ENCODE measurements around the gene LIPA.

- no peak for TF ChIP-seq CTCF (conservative IDR thresholded peaks at IDR 0.05)
- TF ChIP-seq EZH2 (IDR thresholded peaks at IDR 0.05; ENCODE audit: low read depth): no peak
Measured at GRCh38 chr10:89242345-89242684, 9.3 kb downstream of the LIPA start.
